ENCODE data around the gene BNC1.

Gene BNC1

GRCh38 chr15:83283138-83283812 lies 1.2 kb downstream of the BNC1 start:
- Histone ChIP-seq H3K4me2 (ENCODE audit: low read length, poor library complexity, severe bottlenecking) (peak overlapping the region; percentile 80), H2BK15ac (ENCODE audit: low read depth, poor library complexity, severe bottlenecking) (peak overlapping the region; percentile 60), H4K8ac (ENCODE audit: low read length) (peak overlapping the region; percentile 91), H3K9ac (ENCODE audit: low read length) (peak overlapping the region; percentile 92), H4K91ac (ENCODE audit: low read length) (peak overlapping the region; percentile 67), H3K4me1 (ENCODE audit: control insufficient read depth, insufficient read depth, low read depth, low read length) (peaks cover 18% of the 10 kb centered on the region), H3K79me1 (replicated peaks; ENCODE audit: low read length, poor library complexity, severe bottlenecking) (no peaks in the 10 kb centered on the region), H2AFZ (ENCODE audit: low read depth, low read length) (peak overlapping the region; percentile 76), H3K9me3 (ENCODE audit: control insufficient read depth, low read length) (no peaks in the 10 kb centered on the region), H3K27ac (ENCODE audit: low read length, poor library complexity, severe bottlenecking) (peak overlapping the region; percentile 64), H3K18ac (ENCODE audit: low read depth in 1 of 2, low read length in 2 of 2) (peak overlapping the region; percentile 77 to 89), H2AK5ac (ENCODE audit: low read length, severe bottlenecking) (no peak overlapping the region), H2BK5ac (ENCODE audit: low read depth, low read length, poor library complexity, severe bottlenecking) (peak overlapping the region; percentile 61), H3K23ac (ENCODE audit: low read length in 2 of 2) (no peak overlapping the region), H2BK120ac (ENCODE audit: low read depth, low read length) (peak overlapping the region; percentile 74), H3K36me3 (ENCODE audit: control insufficient read depth in 1 of 2, insufficient read depth in 2 of 2, low read depth in 1 of 2, low read length in 2 of 2) (no peaks in the 10 kb centered on the region), H3K4me3 (ENCODE audit: insufficient read depth in 1 of 2, low read depth in 1 of 2, low read length in 2 of 2) (peak overlapping the region; percentile 86 to 88), H3K4ac (ENCODE audit: low read depth in 1 of 2, low read length in 2 of 2) (peak overlapping the region; percentile 80 to 91), H3K14ac (ENCODE audit: low read length in 2 of 2) (no peak overlapping the region), H2BK12ac (ENCODE audit: low read length in 2 of 2) (peak overlapping the region in 1 of 2 experiments; percentile 55), H3K27me3 (ENCODE audit: control insufficient read depth in 1 of 2, insufficient read depth in 1 of 2, low read length in 2 of 2) (no peaks in the 10 kb centered on the region)
- under 1% methylated on average over 61 of the region's 70 CpGs for WGBS
- DNase-seq: peak; percentile 58

- DNase-seq: peak; percentile 73
- Histone ChIP-seq H3K4me2 (ENCODE audit: low read length, poor library complexity, severe bottlenecking) (peak overlapping the region; percentile 80), H3K18ac (ENCODE audit: low read depth in 1 of 2, low read length in 2 of 2) (peak overlapping the region; percentile 77 to 89), H3K27me3 (ENCODE audit: control insufficient read depth in 1 of 2, insufficient read depth in 1 of 2, low read length in 2 of 2) (no peaks in the 10 kb centered on the region), H3K9me3 (ENCODE audit: control insufficient read depth, low read length) (no peaks in the 10 kb centered on the region), H2BK5ac (ENCODE audit: low read depth, low read length, poor library complexity, severe bottlenecking) (no peak overlapping the region), H3K9ac (ENCODE audit: low read length) (peak overlapping the region; percentile 92), H3K14ac (ENCODE audit: low read length in 2 of 2) (no peak overlapping the region), H3K36me3 (ENCODE audit: control insufficient read depth in 1 of 2, insufficient read depth in 2 of 2, low read depth in 1 of 2, low read length in 2 of 2) (no peaks in the 10 kb centered on the region), H3K4me1 (ENCODE audit: control insufficient read depth, insufficient read depth, low read depth, low read length) (peaks cover 17% of the 10 kb centered on the region), H2BK15ac (ENCODE audit: low read depth, poor library complexity, severe bottlenecking) (peak overlapping the region; percentile 45), H2BK120ac (ENCODE audit: low read depth, low read length) (no peak overlapping the region), H3K4me3 (ENCODE audit: insufficient read depth in 1 of 2, low read depth in 1 of 2, low read length in 2 of 2) (peak overlapping the region; percentile 86 to 88), H3K27ac (ENCODE audit: low read length, poor library complexity, severe bottlenecking) (peak overlapping the region; percentile 60), H3K4ac (ENCODE audit: low read depth in 1 of 2, low read length in 2 of 2) (peak overlapping the region in 1 of 2 experiments; percentile 80), H2BK12ac (ENCODE audit: low read length in 2 of 2) (peak overlapping the region in 1 of 2 experiments; percentile 55), H3K79me1 (replicated peaks; ENCODE audit: low read length, poor library complexity, severe bottlenecking) (no peaks in the 10 kb centered on the region), H2AFZ (ENCODE audit: low read depth, low read length) (peak overlapping the region; percentile 76), H2AK5ac (ENCODE audit: low read length, severe bottlenecking) (no peak overlapping the region), H3K23ac (ENCODE audit: low read length in 2 of 2) (no peak overlapping the region), H4K8ac (ENCODE audit: low read length) (peak overlapping the region; percentile 91), H4K91ac (ENCODE audit: low read length) (no peak overlapping the region)
- WGBS: under 1% methylated on average over 9 of the region's 10 CpGs
Observed at GRCh38 chr15:83282776-83283137, 1.7 kb downstream of the BNC1 start.

GRCh38 chr15:83282141-83282540 lies 2.3 kb downstream of the BNC1 start:
- H3K9me3 ChIP-seq (ENCODE audit: control insufficient read depth, low read length): no peaks in the 10 kb centered on the region
- DNase-seq: no peak
- no peak overlapping the region for H3K4me3 ChIP-seq (ENCODE audit: insufficient read depth in 1 of 2, low read depth in 1 of 2, low read length in 2 of 2)
- H3K18ac ChIP-seq (ENCODE audit: low read depth in 1 of 2, low read length in 2 of 2): no peak overlapping the region
- no peak overlapping the region for H2BK5ac ChIP-seq (ENCODE audit: low read depth, low read length, poor library complexity, severe bottlenecking)
- H3K4ac ChIP-seq (ENCODE audit: low read depth in 1 of 2, low read length in 2 of 2): no peak overlapping the region
- no peak overlapping the region for H3K27ac ChIP-seq (ENCODE audit: low read length, poor library complexity, severe bottlenecking)
- no peak overlapping the region for H2BK12ac ChIP-seq (ENCODE audit: low read length in 2 of 2)
- H3K4me2 ChIP-seq (ENCODE audit: low read length, poor library complexity, severe bottlenecking): no peak overlapping the region
- peaks cover 15% of the 10 kb centered on the region for H3K4me1 ChIP-seq (ENCODE audit: control insufficient read depth, insufficient read depth, low read depth, low read length)
- H4K91ac ChIP-seq (ENCODE audit: low read length): no peak overlapping the region
- no peak overlapping the region for H2AFZ ChIP-seq (ENCODE audit: low read depth, low read length)
- no peak overlapping the region for H2AK5ac ChIP-seq (ENCODE audit: low read length, severe bottlenecking)
- no peaks in the 10 kb centered on the region for H3K36me3 ChIP-seq (ENCODE audit: control insufficient read depth in 1 of 2, insufficient read depth in 2 of 2, low read depth in 1 of 2, low read length in 2 of 2)
- H3K27me3 ChIP-seq (ENCODE audit: control insufficient read depth in 1 of 2, insufficient read depth in 1 of 2, low read length in 2 of 2): no peaks in the 10 kb centered on the region
- H2BK15ac ChIP-seq (ENCODE audit: low read depth, poor library complexity, severe bottlenecking): no peak overlapping the region
- H3K79me1 ChIP-seq (replicated peaks; ENCODE audit: low read length, poor library complexity, severe bottlenecking): peaks cover under 1% of the 10 kb centered on the region
- no peak overlapping the region for H2BK120ac ChIP-seq (ENCODE audit: low read depth, low read length)
- no peak overlapping the region for H3K14ac ChIP-seq (ENCODE audit: low read length in 2 of 2)
- no peak overlapping the region for H3K9ac ChIP-seq (ENCODE audit: low read length)
- H3K23ac ChIP-seq (ENCODE audit: low read length in 2 of 2): no peak overlapping the region
- 83% methylated on average over 3 of the region's 5 CpGs for WGBS
- H4K8ac ChIP-seq (ENCODE audit: low read length): no peak overlapping the region

GRCh38 chr15:83278191-83278590 lies 6.3 kb downstream of the BNC1 start:
- Histone ChIP-seq H3K4me3 (ENCODE audit: insufficient read depth in 1 of 2, low read depth in 1 of 2, low read length in 2 of 2) (no peak overlapping the region), H4K8ac (ENCODE audit: low read length) (no peak overlapping the region), H3K9me3 (ENCODE audit: control insufficient read depth, low read length) (no peaks in the 10 kb centered on the region)

More at GRCh38 chr15:83278191-83278590, 6.3 kb downstream of the BNC1 start:
- Histone ChIP-seq H2BK5ac (ENCODE audit: low read depth, low read length, poor library complexity, severe bottlenecking) (no peak overlapping the region), H2BK120ac (ENCODE audit: low read depth, low read length) (no peak overlapping the region), H4K91ac (ENCODE audit: low read length) (no peak overlapping the region), H3K4ac (ENCODE audit: low read depth in 1 of 2, low read length in 2 of 2) (no peak overlapping the region), H3K27me3 (ENCODE audit: control insufficient read depth in 1 of 2, insufficient read depth in 1 of 2, low read length in 2 of 2) (no peaks in the 10 kb centered on the region), H2AK5ac (ENCODE audit: low read length, severe bottlenecking) (no peak overlapping the region), H3K4me2 (ENCODE audit: low read length, poor library complexity, severe bottlenecking) (no peak overlapping the region), H2AFZ (ENCODE audit: low read depth, low read length) (no peak overlapping the region), H3K23ac (ENCODE audit: low read length in 2 of 2) (no peak overlapping the region), H3K36me3 (ENCODE audit: control insufficient read depth in 1 of 2, insufficient read depth in 2 of 2, low read depth in 1 of 2, low read length in 2 of 2) (no peaks in the 10 kb centered on the region), H3K18ac (ENCODE audit: low read depth in 1 of 2, low read length in 2 of 2) (no peak overlapping the region), H2BK12ac (ENCODE audit: low read length in 2 of 2) (no peak overlapping the region), H3K27ac (ENCODE audit: low read length, poor library complexity, severe bottlenecking) (no peak overlapping the region), H3K79me1 (replicated peaks; ENCODE audit: low read length, poor library complexity, severe bottlenecking) (peaks cover 5% of the 10 kb centered on the region), H3K9ac (ENCODE audit: low read length) (no peak overlapping the region), H2BK15ac (ENCODE audit: low read depth, poor library complexity, severe bottlenecking) (no peak overlapping the region), H3K4me1 (ENCODE audit: control insufficient read depth, insufficient read depth, low read depth, low read length) (no peaks in the 10 kb centered on the region), H3K14ac (ENCODE audit: low read length in 2 of 2) (no peak overlapping the region)
- peak; percentile 59 for DNase-seq

Data from mesenchymal stem cell (in vitro differentiated cells and primary cell).